Ramos (cell line): ENCODE data around the gene GPRC5C.
"Not testable (repeated sequence)": the region's sequence is repeated elsewhere in the genome, so short reads cannot be mapped to it uniquely, and the experiment has no call there.

Experiments
- in situ Hi-C: fragments of 300-500 bp; cut with MboI; formaldehyde crosslinking; loops from one replicate; pipeline ENCODE4 v1.14.3; 2022; ENCODE audit warnings: low sequenced_read_pairs; ENCODE audit not compliant: unreplicated experiment

The GPRC5C gene

GRCh38 chr17:74465378-74466110 is 33.7 kb downstream of the GPRC5C start:
- in situ Hi-C loops, result no loop called here

GRCh38 chr17:74466111-74466827 is 34.4 kb downstream of the GPRC5C start, which contains the start of gene CD300A:
CD300A (plus strand) TSS chr17:74466634; CDS start chr17:74466704, 70 bp downstream.
- in situ Hi-C loops, result no loop called here

- in situ Hi-C loops, result no loop called here
These were observed 34.9 kb downstream of the GPRC5C start for GRCh38 chr17:74466828-74467184.

- in situ Hi-C loops, result no loop called here
These were observed 35.5 kb downstream of the GPRC5C start for GRCh38 chr17:74467221-74467951.

DNA sequence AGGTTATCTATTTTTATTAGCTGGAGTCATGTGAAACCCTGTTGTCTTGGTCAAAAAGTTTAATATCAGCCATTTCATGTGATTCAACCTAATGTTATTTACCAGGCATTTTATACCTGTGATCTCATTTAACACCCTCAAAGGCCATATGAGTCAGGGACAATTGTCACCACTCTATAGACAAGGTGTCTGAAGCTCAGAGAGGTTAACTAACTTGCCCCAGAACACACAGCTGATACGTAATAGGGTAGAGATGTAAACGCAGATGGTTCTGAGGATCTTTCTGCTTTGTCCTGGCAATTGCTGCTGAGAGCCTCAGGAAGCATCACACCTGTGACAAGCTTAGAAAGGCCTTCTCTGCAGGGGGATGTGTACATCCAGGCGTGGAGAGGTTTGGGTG is 39.5 kb downstream of the GPRC5C start:
- in situ Hi-C loops, result no loop called here

DNA sequence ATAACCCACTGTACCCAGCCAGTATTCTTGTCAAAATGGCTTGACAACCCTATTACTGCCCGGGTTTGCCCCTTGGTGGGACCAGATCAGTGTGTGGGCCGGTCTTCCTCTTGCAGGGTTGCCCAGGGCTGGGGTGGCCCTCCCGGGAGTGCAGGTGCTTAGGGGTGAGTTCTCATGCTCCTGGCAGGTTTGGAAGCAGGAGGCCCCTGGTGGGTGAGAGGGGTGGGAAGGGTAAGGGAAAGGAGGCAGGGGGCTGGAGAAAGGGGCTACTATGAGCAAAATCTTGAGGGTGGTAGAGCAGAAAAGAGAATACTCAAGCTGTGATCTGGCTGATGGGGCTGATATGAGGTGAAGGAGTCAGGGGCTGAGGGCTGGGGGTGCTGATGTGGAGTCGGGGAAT is 41.0 kb downstream of the GPRC5C start:
- in situ Hi-C loops, result no loop called here

DNA sequence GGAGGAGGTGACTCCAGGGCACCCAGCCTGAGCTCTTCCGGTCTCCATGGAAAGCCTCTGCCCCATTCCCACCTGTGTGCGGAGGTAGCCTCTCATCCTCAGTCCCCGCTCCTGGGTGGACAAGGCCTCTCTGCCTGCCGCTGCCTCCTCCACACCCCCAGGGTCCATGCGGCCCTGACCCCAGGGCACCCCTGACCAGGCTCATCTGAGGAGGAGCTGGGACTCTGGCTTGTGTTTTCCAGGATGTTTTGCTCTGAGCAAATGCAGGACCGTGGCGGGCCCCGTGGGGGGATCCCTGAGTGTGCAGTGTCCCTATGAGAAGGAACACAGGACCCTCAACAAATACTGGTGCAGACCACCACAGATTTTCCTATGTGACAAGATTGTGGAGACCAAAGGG is 41.4 kb downstream of the GPRC5C start:
- in situ Hi-C loops, result no loop called here

DNA sequence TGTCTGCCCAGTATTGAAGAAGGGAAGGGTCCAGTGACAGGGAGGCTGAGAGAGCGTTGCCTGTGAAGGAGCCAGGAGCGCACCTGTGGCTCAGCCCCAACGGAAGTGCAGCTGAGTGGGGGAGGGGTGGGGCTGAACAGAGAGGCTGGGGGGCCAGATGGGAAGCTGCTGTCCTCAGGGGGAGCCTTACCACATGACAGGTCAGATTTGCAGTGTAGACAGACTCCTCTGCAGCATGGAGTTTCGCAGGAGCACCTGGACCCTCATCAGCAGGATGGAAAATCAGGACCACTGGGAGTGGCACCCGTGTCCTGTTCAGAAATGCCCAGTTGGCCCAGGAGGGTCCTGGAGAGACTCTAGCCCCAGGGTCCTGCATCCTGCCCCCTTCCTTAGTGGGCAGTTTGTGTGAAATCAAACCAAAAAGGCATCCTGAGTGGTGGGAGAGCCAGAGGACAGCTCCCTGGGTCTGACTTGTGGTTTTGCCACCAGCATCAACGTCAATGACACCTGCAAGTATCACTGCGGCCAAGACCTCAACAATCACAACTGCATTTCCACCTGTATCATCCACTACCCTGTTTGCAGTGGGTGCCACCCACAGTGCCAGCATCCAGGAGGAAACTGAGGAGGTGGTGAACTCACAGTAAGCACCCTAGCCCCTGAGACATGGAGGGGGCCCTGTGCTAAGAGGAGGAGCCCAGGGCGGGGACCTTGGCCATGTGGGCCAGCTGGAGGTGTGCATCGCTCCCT is 42.3 kb downstream of the GPRC5C start:
- in situ Hi-C loops, result no loop called here

DNA sequence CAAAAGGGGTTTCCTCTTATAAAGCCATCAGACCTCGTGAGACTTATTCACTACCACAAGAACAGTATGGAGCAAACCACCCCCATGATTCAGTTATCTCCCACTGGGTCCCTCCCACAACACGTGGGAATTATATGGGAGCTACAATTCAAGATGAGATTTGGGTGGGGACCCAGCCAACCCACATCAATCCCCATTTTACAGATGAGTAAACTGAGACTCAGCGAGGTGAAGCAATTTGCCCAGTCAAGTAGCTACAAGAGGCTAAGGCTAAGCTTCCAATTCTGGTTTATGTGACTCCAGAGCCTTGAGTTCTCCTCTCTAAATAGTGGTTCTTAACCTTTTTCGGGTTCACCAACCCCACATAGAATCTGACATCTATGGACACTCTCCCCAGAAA is 43.3 kb downstream of the GPRC5C start:
- in situ Hi-C loops, result no loop called here

GRCh38 chr17:74477411-74477810 is 45.5 kb downstream of the GPRC5C start:
- in situ Hi-C loops, result no loop called here

GRCh38 chr17:74478420-74479100 is 46.7 kb downstream of the GPRC5C start:
- in situ Hi-C loops, result no loop called here

DNA sequence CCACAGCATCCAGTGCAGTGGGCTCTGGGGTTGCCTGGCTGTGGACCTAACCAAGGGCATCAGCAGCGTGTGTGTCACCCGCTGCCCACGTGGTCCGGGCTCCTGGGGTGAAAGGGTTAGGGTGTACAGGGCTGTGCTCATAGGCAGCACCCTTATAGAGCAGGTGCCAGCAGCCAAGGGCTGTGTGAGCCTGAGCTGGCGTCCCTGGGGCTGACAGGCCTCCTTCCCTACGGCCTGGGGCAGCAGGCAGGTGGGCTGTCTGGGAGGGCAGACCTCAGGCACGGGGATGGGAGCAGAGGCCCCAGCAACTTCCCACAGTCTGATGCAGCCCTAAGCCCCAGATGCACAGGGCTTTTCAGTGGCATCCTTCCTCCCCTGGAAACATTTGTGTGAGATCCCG is 48.4 kb downstream of the GPRC5C start:
- in situ Hi-C loops, result no loop called here

GRCh38 chr17:74481621-74482020 is 49.7 kb downstream of the GPRC5C start:
- in situ Hi-C loops, result no loop called here

DNA sequence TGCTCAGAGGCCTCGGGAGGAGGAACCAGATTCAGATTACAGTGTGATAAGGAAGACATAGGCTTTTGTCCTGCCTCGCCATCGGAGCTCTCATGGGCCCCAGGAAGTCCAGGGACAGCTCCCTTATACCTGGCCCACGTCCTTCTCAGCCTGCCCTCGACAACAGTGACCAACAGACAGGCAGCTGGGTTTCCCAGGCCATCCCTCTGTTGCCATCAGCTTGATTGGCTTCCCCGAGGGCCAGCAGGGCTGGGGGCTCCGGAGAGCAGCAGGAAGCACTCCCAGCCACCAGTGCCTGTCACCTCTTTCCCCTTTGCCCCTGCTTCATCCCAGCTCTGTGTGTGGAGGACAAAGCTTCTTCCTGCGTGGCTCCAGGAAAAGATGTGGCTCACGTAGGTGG is 52.2 kb downstream of the GPRC5C start:
- in situ Hi-C loops, result no loop called here

- in situ Hi-C loops, result no loop called here
These were observed 53.3 kb downstream of the GPRC5C start for GRCh38 chr17:74485022-74485743.

GRCh38 chr17:74485841-74486240 is 54.0 kb downstream of the GPRC5C start:
- in situ Hi-C loops, result no loop called here

DNA sequence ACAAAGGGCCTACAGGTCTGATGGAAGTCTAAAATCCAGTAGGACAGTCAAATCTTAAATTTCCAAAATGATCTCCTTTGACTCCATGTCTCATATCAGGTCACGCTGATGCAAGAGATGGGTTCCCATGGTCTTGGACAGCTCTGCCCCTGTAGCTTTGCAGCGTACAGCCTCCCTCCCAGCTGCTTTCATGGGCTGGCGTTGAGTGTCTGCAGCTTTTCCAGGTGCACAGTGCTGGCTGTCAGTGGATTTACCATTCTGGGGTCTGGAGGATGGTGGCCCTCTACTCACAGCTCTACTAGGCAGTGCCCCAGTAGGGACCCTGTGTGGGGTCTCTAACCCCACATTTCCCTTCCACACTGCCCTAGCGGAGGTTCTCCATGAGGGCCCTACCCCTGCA is 56.4 kb downstream of the GPRC5C start:
- in situ Hi-C loops, result not testable (repeated sequence)

DNA sequence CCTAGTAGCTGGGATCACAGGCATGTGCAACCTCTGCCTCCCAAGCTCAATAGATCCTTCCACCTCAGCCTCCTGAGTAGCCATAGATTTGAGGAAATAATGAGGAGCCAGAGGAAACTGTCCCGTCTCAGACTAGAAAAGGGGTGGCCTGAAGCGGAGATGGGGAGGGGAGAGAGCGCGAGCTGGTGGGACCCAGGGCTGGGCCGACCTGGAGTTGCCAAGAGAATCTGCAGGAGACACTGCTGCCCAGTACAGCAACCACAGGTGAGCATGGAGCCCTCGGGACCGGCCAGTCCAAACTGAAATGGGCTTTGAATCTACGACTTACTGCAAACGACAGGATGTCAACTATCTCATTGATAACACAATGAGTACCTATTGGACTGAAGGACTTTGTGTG is 58.8 kb downstream of the GPRC5C start:
- in situ Hi-C loops, result no loop called here

GRCh38 chr17:74491626-74492025 is 59.7 kb downstream of the GPRC5C start:
- in situ Hi-C loops, result no loop called here
